ENCODE results near the gene HS3ST4. TPM values are rescaled to one million over a fixed set of nuclear protein-coding genes. Genes with fewer than 3 reads are reported as not detected.

Gene HS3ST4
- polyA plus RNA-seq, 1 experiment, result not detected

DNA sequence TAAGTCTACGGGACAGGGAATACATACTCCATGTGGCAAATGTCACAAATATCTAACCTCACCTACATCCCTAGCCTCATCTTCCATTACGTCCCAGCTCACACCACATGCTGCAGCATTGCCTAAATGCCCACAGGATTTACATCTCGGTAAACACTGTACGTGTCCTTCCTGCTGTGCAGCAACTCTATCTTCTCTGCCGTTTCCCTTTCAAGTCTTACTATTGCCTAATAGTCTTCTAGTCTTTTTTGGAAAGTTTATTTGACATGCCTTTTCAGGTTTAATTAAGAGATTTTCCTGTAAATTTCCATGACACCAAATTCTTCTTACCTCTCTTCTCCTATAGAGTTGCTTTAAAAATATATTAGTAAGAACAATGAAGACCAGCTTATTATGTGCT lies 120.5 kb downstream of the HS3ST4 start:
- TF ChIP-seq, protein P1, sequence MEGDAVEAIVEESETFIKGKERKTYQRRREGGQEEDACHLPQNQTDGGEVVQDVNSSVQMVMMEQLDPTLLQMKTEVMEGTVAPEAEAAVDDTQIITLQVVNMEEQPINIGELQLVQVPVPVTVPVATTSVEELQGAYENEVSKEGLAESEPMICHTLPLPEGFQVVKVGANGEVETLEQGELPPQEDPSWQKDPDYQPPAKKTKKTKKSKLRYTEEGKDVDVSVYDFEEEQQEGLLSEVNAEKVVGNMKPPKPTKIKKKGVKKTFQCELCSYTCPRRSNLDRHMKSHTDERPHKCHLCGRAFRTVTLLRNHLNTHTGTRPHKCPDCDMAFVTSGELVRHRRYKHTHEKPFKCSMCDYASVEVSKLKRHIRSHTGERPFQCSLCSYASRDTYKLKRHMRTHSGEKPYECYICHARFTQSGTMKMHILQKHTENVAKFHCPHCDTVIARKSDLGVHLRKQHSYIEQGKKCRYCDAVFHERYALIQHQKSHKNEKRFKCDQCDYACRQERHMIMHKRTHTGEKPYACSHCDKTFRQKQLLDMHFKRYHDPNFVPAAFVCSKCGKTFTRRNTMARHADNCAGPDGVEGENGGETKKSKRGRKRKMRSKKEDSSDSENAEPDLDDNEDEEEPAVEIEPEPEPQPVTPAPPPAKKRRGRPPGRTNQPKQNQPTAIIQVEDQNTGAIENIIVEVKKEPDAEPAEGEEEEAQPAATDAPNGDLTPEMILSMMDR (IDR thresholded peaks at IDR 0.05; ENCODE audit: low read depth, low read length), result no peak
- Histone ChIP-seq H3K27me3 (ENCODE audit: control insufficient read depth, insufficient read depth, low read length) (no peaks in the 10 kb centered on the region), H3K27ac (ENCODE audit: low read depth, low read length) (no peak overlapping the region), H3K4me3 (ENCODE audit: low read depth, low read length) (no peak overlapping the region), H3K9me3 (ENCODE audit: control insufficient read depth, insufficient read depth, low read length) (peaks cover 16% of the 10 kb centered on the region)
- DNase-seq (ENCODE audit: low read depth, low spot score), result no peak
- ChIA-PET CTCF (interaction anchor here (0.7 kb wide), 1 partner anchor 1298 kb away, joined by 4 read pairs; no protein-coding TSS in a partner anchor), POLR2A (no interaction called here)

- H3K4me3 ChIP-seq (ENCODE audit: low read depth, low read length), result no peak overlapping the region
- peaks cover 28% of the 10 kb centered on the region for H3K9me3 ChIP-seq (ENCODE audit: control insufficient read depth, insufficient read depth, low read length)
- POLR2A ChIA-PET, result no interaction called here
- CTCF ChIA-PET, result no interaction called here
- DNase-seq (ENCODE audit: low read depth, low spot score), result no peak
- H3K27me3 ChIP-seq (ENCODE audit: control insufficient read depth, insufficient read depth, low read length), result no peaks in the 10 kb centered on the region
- H3K27ac ChIP-seq (ENCODE audit: low read depth, low read length), result no peak overlapping the region
- TF ChIP-seq, protein P1 (IDR thresholded peaks at IDR 0.05; ENCODE audit: low read depth, low read length), result no peak
These were observed 125.5 kb downstream of the HS3ST4 start for GRCh38 chr16:25817295-25817694.

DNA sequence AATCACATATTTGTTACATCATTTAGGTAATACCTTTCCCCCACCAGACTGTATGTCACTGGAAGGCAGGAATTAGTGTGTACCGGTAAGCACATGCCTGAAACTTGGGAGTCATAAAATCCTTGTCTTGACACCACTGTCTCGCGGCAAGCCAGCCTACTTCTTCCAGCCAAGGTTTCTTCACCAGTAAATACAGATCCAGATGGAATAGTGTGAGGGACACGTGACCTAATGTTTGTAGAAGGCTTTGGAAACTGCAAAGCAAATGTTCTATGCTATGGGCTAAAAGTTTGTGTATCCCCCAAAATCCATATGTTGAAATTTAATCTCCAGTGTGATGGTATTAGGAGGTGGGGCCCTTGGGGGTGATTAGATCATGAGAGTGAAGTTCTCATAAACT lies 126.1 kb downstream of the HS3ST4 start:
- peaks cover 28% of the 10 kb centered on the region for H3K9me3 ChIP-seq (ENCODE audit: control insufficient read depth, insufficient read depth, low read length)
- TF ChIP-seq, protein P1 (IDR thresholded peaks at IDR 0.05; ENCODE audit: low read depth, low read length), result no peak
- no peak for DNase-seq (ENCODE audit: low read depth, low spot score)
- no peak overlapping the region for H3K27ac ChIP-seq (ENCODE audit: low read depth, low read length)
- H3K4me3 ChIP-seq (ENCODE audit: low read depth, low read length), result no peak overlapping the region
- no peaks in the 10 kb centered on the region for H3K27me3 ChIP-seq (ENCODE audit: control insufficient read depth, insufficient read depth, low read length)
- ChIA-PET POLR2A (no interaction called here), CTCF (interaction anchor here (1.2 kb wide), 1 partner anchor 22 kb away, joined by 3 read pairs; no protein-coding TSS in a partner anchor)

DNA sequence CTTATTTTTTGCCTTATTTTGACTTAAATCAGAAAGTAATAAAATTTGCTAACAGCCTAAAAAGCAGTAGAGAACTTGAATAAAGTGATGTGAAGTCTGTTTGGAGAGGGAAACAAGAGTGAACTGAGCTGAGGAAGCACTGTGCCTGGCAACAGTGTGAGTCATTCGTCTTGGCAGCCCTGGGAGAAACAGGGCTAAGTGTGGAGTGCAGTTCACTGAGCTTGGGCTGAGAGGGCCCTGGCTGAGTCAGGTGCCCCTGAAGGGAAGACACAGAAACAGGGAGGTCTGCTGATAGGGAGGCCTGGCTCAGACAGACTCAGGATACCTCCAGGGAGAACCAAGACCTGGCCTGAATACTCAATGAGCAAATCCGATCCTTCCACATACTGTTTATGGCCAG lies 132.1 kb downstream of the HS3ST4 start:
- H3K9me3 ChIP-seq (ENCODE audit: control insufficient read depth, insufficient read depth, low read length), result peaks cover 12% of the 10 kb centered on the region
- H3K4me3 ChIP-seq (ENCODE audit: low read depth, low read length), result no peak overlapping the region
- DNase-seq (ENCODE audit: low read depth, low spot score), result no peak
- POLR2A ChIA-PET, result no interaction called here
- H3K27ac ChIP-seq (ENCODE audit: low read depth, low read length), result no peak overlapping the region
- TF ChIP-seq, protein P1 (IDR thresholded peaks at IDR 0.05; ENCODE audit: low read depth, low read length), result no peak
- H3K27me3 ChIP-seq (ENCODE audit: control insufficient read depth, insufficient read depth, low read length), result no peaks in the 10 kb centered on the region
- CTCF ChIA-PET, result no interaction called here

GRCh38 chr16:25827709-25828108 lies 135.9 kb downstream of the HS3ST4 start:
- POLR2A ChIA-PET, result no interaction called here
- Histone ChIP-seq H3K9me3 (ENCODE audit: control insufficient read depth, insufficient read depth, low read length) (no peaks in the 10 kb centered on the region; the same call in 1 of the 2 replicates), H3K4me3 (ENCODE audit: low read depth, low read length) (no peak overlapping the region), H3K27me3 (ENCODE audit: control insufficient read depth, insufficient read depth, low read length) (no peaks in the 10 kb centered on the region), H3K27ac (ENCODE audit: low read depth, low read length) (no peak overlapping the region)
- DNase-seq (ENCODE audit: low read depth, low spot score), result no peak
- CTCF ChIA-PET, result interaction anchor here (0.6 to 0.9 kb wide), 2 partner anchors 10 to 12 kb away, joined by 3 to 5 read pairs; no protein-coding TSS in a partner anchor
- TF ChIP-seq, protein P1 (IDR thresholded peaks at IDR 0.05; ENCODE audit: low read depth, low read length), result no peak
